ENCODE results near the gene CCR7. TPM values are rescaled to one million over a fixed set of nuclear protein-coding genes. Genes with fewer than 3 reads are reported as not detected.

The CCR7 gene
- total and polyA plus RNA-seq, 2 of the 13 experiments (the other 11 are each of a cell fraction or from before 2014, with no cell fraction given), result 0.04 to 0.53 TPM

GRCh38 chr17:40510328-40510648, 55.0 kb downstream of the CCR7 start (continued):
- TF ChIP-seq ZNF253 (CRISPR knock-in tag; IDR thresholded peaks at IDR 0.05; ENCODE audit: borderline replicate concordance) (0 out of 2 replicates have a peak, but pooled peaks have one; percentile 5), FOSL2 (CRISPR knock-in tag; IDR thresholded peaks at IDR 0.05) (peak; percentile 78), ZNF12 (CRISPR knock-in tag; IDR thresholded peaks at IDR 0.05) (peak; percentile 0; the same call in 1 of the 2 replicates)

- H4K20me1 ChIP-seq (ENCODE audit: insufficient read depth, low read length), result no peaks in the 10 kb centered on the region
- peaks cover 50% of the 10 kb centered on the region for H3K4me1 ChIP-seq (ENCODE audit: insufficient read depth, low read length)
- no peaks in the 10 kb centered on the region for H3K79me2 ChIP-seq (ENCODE audit: insufficient read depth, low read length)
- 53% methylated on average over 10 of the region's 10 CpGs for WGBS (ENCODE audit: low lambda C conversion rate)
- no peak overlapping the region for H3K9ac ChIP-seq (ENCODE audit: insufficient read depth, low read depth, low read length)
- no peak overlapping the region for H2AFZ ChIP-seq (ENCODE audit: low read length)
- intact Hi-C loops (cut with micrococcal nuclease; ENCODE audit: unreplicated experiment) (no loop called here), in situ Hi-C loops (cut with HindIII; ENCODE audit: extremely low pct_ligation_motif_present, low pct_unique_long_range_greater_than_20kb) (no loop called here)
- no peaks in the 10 kb centered on the region for H3K9me3 ChIP-seq (ENCODE audit: low read length)
- H3K4me2 ChIP-seq (ENCODE audit: low read depth, low read length), result no peak overlapping the region; the same call in 1 of the 2 replicates
- ChIA-PET POLR2A (no interaction called here), CTCF (ENCODE audit: low intra/inter-chr PET ratio, low total read pairs) (no interaction called here)
- H3K4me3 ChIP-seq (replicated peaks in 1 of 3; ENCODE audit: insufficient read depth in 1 of 3, low read depth in 2 of 3, low read length in 3 of 3), result no peak overlapping the region
- no peaks in the 10 kb centered on the region for H3K36me3 ChIP-seq (replicated peaks in 1 of 2; ENCODE audit: control insufficient read depth in 1 of 2, insufficient read depth in 2 of 2, low read length in 2 of 2)
- no peak for FAIRE-seq
- no TSS peak for BruUV-seq (replicated peaks)
- 0 out of 2 replicates have a peak, but pooled peaks have one; percentile 4 for TF ChIP-seq ZBTB7A (CRISPR knock-in tag; IDR thresholded peaks at IDR 0.05)
- no peak for TF ChIP-seq ZNF788 (CRISPR knock-in tag; IDR thresholded peaks at IDR 0.05; ENCODE audit: borderline replicate concordance)
- 0 out of 2 replicates have a peak, but pooled peaks have one; percentile 9 for TF ChIP-seq ZNF253 (CRISPR knock-in tag; IDR thresholded peaks at IDR 0.05; ENCODE audit: borderline replicate concordance)
- peak; percentile 35; the same call in 1 of the 2 replicates for TF ChIP-seq ZFX (CRISPR knock-in tag; IDR thresholded peaks at IDR 0.05; ENCODE audit: low read depth)
- TF ChIP-seq ZNF598 (CRISPR knock-in tag; IDR thresholded peaks at IDR 0.05; ENCODE audit: borderline replicate concordance), result peak; percentile 37; the same call in 1 of the 2 replicates
- no peak for TF ChIP-seq U2AF2 (IDR thresholded peaks at IDR 0.05; ENCODE audit: low read depth, low read length)
- TF ChIP-seq ZNF12 (CRISPR knock-in tag; IDR thresholded peaks at IDR 0.05), result 0 out of 2 replicates have a peak, but pooled peaks have one; percentile 17
- 0 out of 2 replicates have a peak, but pooled peaks have one; percentile 45 for TF ChIP-seq ZNF274 (CRISPR knock-in tag; IDR thresholded peaks at IDR 0.05)
- no peak overlapping the region for H3K27ac ChIP-seq (ENCODE audit: extremely low read length, insufficient read depth, low read length)
- no peak for DNase-seq (ENCODE audit: low spot score)
- ATAC-seq, result no peak
- H3K27me3 ChIP-seq (ENCODE audit: control insufficient read depth in 1 of 2, insufficient read depth in 2 of 2, low read length in 2 of 2), result peaks cover 0 to 9% of the 10 kb centered on the region in 2 experiments; a peak in 3 of 5 replicates
Measured at GRCh38 chr17:40509626-40510327, 55.5 kb downstream of the CCR7 start.
